HepG2 (cell line): ENCODE data around the gene AKR7A3. TPM values are rescaled to one million over a fixed set of nuclear protein-coding genes. Genes with fewer than 3 reads are reported as not detected.

ENCODE experiments used
- BORCS8-MEF2B ChIP-seq: sonication (generic); formaldehyde crosslinking; IDR thresholded peaks from 2 replicates; pipeline ENCODE4 v1.8.0; 2022; ENCODE audit warnings: mild to moderate bottlenecking, missing genetic modification reagents
- CENPT ChIP-seq: sonication (generic); formaldehyde crosslinking; IDR thresholded peaks from 2 replicates; pipeline ENCODE4 v1.8.0; 2022; ENCODE audit warnings: low read depth, mild to moderate bottlenecking, moderate library complexity, missing genetic modification reagents
- ELF1 ChIP-seq: sonication (generic); formaldehyde crosslinking; IDR thresholded peaks from 2 replicates; pipeline ENCODE4 v1.4.0; 2020; ENCODE audit warnings: missing genetic modification reagents
- ESRRA ChIP-seq: sonication (generic); formaldehyde crosslinking; IDR thresholded peaks from 2 replicates; pipeline ENCODE4 v1.5.1; 2020; ENCODE audit warnings: mild to moderate bottlenecking, low read depth, missing genetic modification reagents
- ETV6 ChIP-seq: sonication (generic); formaldehyde crosslinking; conservative IDR thresholded peaks from 2 replicates; pipeline ENCODE4 v1.4.0; 2020; ENCODE audit warnings: missing genetic modification reagents
- GABPB1 ChIP-seq: IDR thresholded peaks from 2 replicates; pipeline ENCODE4 v1.6.1; 2016; ENCODE audit warnings: mild to moderate bottlenecking, missing genetic modification reagents, moderate library complexity, missing compliant biosample characterization
- HDAC2 ChIP-seq: sonication (generic); formaldehyde crosslinking; IDR thresholded peaks from 2 replicates; pipeline ENCODE4 v1.4.0; 2020; ENCODE audit warnings: missing genetic modification reagents
- KDM3A ChIP-seq: IDR thresholded peaks from 2 replicates; pipeline ENCODE4 v1.6.1; 2018; ENCODE audit warnings: low read depth, missing compliant biosample characterization
- MTA1 ChIP-seq: sonication (generic); formaldehyde crosslinking; IDR thresholded peaks from 2 replicates; pipeline ENCODE4 v1.4.0; 2020; ENCODE audit warnings: missing genetic modification reagents, mild to moderate bottlenecking, borderline replicate concordance
- MZF1 ChIP-seq: sonication (generic); formaldehyde crosslinking; IDR thresholded peaks from 2 replicates; pipeline ENCODE4 v1.8.1; 2023; ENCODE audit warnings: mild to moderate bottlenecking, missing genetic modification reagents, borderline replicate concordance
- POLR2G ChIP-seq: fragments of 200-400 bp; formaldehyde crosslinking; IDR thresholded peaks from 2 replicates; pipeline ENCODE4 v1.6.1; 2018; ENCODE audit warnings: mild to moderate bottlenecking, low read depth, low read length, moderate library complexity
- SMAD3 ChIP-seq: sonication (generic); formaldehyde crosslinking; IDR thresholded peaks from 2 replicates; pipeline ENCODE4 v1.4.0; 2020; ENCODE audit warnings: missing genetic modification reagents
- SMC3 ChIP-seq: IDR thresholded peaks from 2 replicates; pipeline ENCODE4 v1.6.1; 2011; ENCODE audit warnings: low read length, improper control_type of control experiment
- SP2 ChIP-seq: sonication (generic); formaldehyde crosslinking; IDR thresholded peaks from 2 replicates; pipeline ENCODE4 v1.5.1; 2020; ENCODE audit warnings: mild to moderate bottlenecking, missing genetic modification reagents
- SRSF1 ChIP-seq: fragments of 200-400 bp; formaldehyde crosslinking; optimal IDR thresholded peaks from 2 replicates; pipeline ENCODE3; 2017; ENCODE audit warnings: mild to moderate bottlenecking, low read depth, low read length, moderate library complexity
- THAP8 ChIP-seq: sonication (generic); formaldehyde crosslinking; IDR thresholded peaks from 2 replicates; pipeline ENCODE4 v1.5.1; 2020; ENCODE audit warnings: missing genetic modification reagents, mild to moderate bottlenecking, borderline replicate concordance
- XRCC5 ChIP-seq: fragments of 200-400 bp; formaldehyde crosslinking; optimal IDR thresholded peaks from 2 replicates; pipeline ENCODE3; 2017; ENCODE audit warnings: mild to moderate bottlenecking, low read length
- YEATS2 ChIP-seq: sonication (generic); formaldehyde crosslinking; IDR thresholded peaks from 2 replicates; pipeline ENCODE4 v1.4.0; 2020; ENCODE audit warnings: missing genetic modification reagents, borderline replicate concordance
- ZFY ChIP-seq: sonication (generic); formaldehyde crosslinking; IDR thresholded peaks from 2 replicates; pipeline ENCODE4 v1.4.0; 2020; ENCODE audit warnings: missing genetic modification reagents
- ZNF441 ChIP-seq: sonication (generic); formaldehyde crosslinking; IDR thresholded peaks from 2 replicates; pipeline ENCODE4 v1.7.0; 2021; ENCODE audit warnings: missing genetic modification reagents, borderline replicate concordance
- ZNF644 ChIP-seq: IDR thresholded peaks from 2 replicates; pipeline ENCODE4 v1.6.1; 2016; ENCODE audit warnings: low read depth
- ZNF788 ChIP-seq: sonication (generic); formaldehyde crosslinking; IDR thresholded peaks from 2 replicates; pipeline ENCODE4 v1.5.0; 2020; ENCODE audit warnings: mild to moderate bottlenecking, missing genetic modification reagents, borderline replicate concordance
- polyA plus RNA-seq, 8 experiments: library from polyadenylated mRNA; depleted of rRNA in 3 of 8; stranded (reverse) in 7 of 8; unstranded in 1 of 8; fragments of >200 nt; fragmentation: Illumina TruSeq in 4 of 8; extraction: Trizol in 4 of 8; gene quantifications; 2 replicates each; pipeline versions ENCODE4 v1.2.1 to v1.2.3, GENCODE V29; 2011 to 2016; ENCODE audit warnings: low read depth in 4 of 8, missing spikeins in 1 of 8, mixed read lengths in 1 of 8; ENCODE audit not compliant: insufficient read depth in 1 of 8
- total RNA-seq, 5 experiments: library from RNA; depleted of rRNA; stranded (reverse); fragments of >200 nt; fragmentation: Illumina TruSeq; extraction: Trizol; gene quantifications; 2 replicates each; pipeline ENCODE4 v1.2.3, GENCODE V29; 2016; ENCODE audit warnings: low read depth in 1 of 5
- TF ChIP-seq, protein P1 (sequence below): sonication (generic); formaldehyde crosslinking; IDR thresholded peaks from 2 replicates; pipeline ENCODE4 v1.9.0; 2021; ENCODE audit warnings: missing genetic modification reagents, borderline replicate concordance
- TF ChIP-seq, protein P2 (sequence below): sonication (generic); formaldehyde crosslinking; IDR thresholded peaks from 2 replicates; pipeline ENCODE4 v1.5.0; 2020; ENCODE audit warnings: missing genetic modification reagents, mild to moderate bottlenecking, borderline replicate concordance
- TF ChIP-seq, protein P3 (sequence below): IDR thresholded peaks from 2 replicates; pipeline ENCODE4 v1.6.1; 2016; ENCODE audit warnings: mild to moderate bottlenecking, missing biosample characterization, missing genetic modification reagents
- TF ChIP-seq, protein P4 (sequence below): sonication (generic); formaldehyde crosslinking; IDR thresholded peaks from 2 replicates; pipeline ENCODE4 v1.4.0; 2020; ENCODE audit warnings: mild to moderate bottlenecking, missing genetic modification reagents

AKR7A3 gene
- total and polyA plus RNA-seq, 2 of the 13 experiments (the other 11 are each of a cell fraction or from before 2014, with no cell fraction given) = 0.58 to 1.00 TPM

DNA sequence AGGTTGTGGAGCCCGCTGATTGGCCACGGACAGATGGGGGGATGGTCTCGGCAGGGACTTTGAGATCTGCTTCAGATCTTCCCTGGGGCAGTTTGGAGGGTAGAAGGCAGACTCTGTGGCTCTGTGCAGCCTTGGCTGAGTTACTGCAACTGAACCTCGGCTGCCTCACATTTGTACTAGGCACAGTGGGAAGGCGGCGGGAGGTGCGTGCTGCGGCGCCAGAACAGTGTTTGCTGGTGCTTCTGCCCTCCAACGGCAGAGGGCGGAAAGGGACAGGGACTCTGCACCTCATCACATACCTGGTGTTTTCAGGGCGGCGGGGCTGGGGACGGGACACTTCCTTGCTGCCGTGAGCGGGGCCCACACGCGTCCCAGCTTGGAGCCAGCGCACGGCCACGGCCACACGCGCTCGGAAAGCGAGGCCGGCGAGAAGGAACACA lies 49.8 kb upstream of the AKR7A3 start (continued):
- TF ChIP-seq ZNF644 (CRISPR knock-in tag) = 0 out of 2 replicates have a peak, but pooled peaks have one; percentile 1
- 0 out of 2 replicates have a peak, but pooled peaks have one; percentile 39 for TF ChIP-seq SP2 (CRISPR knock-in tag)
- 0 out of 2 replicates have a peak, but pooled peaks have one; percentile 51 for TF ChIP-seq KDM3A (CRISPR knock-in tag)
- TF ChIP-seq SRSF1 = no peak
- TF ChIP-seq CENPT (CRISPR knock-in tag) = no peak
- TF ChIP-seq, protein P1, sequence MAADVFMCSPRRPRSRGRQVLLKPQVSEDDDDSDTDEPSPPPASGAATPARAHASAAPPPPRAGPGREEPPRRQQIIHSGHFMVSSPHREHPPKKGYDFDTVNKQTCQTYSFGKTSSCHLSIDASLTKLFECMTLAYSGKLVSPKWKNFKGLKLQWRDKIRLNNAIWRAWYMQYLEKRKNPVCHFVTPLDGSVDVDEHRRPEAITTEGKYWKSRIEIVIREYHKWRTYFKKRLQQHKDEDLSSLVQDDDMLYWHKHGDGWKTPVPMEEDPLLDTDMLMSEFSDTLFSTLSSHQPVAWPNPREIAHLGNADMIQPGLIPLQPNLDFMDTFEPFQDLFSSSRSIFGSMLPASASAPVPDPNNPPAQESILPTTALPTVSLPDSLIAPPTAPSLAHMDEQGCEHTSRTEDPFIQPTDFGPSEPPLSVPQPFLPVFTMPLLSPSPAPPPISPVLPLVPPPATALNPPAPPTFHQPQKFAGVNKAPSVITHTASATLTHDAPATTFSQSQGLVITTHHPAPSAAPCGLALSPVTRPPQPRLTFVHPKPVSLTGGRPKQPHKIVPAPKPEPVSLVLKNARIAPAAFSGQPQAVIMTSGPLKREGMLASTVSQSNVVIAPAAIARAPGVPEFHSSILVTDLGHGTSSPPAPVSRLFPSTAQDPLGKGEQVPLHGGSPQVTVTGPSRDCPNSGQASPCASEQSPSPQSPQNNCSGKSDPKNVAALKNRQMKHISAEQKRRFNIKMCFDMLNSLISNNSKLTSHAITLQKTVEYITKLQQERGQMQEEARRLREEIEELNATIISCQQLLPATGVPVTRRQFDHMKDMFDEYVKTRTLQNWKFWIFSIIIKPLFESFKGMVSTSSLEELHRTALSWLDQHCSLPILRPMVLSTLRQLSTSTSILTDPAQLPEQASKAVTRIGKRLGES = no peak
- TF ChIP-seq GABPB1 (CRISPR knock-in tag) = peak; percentile 55
- peak; percentile 41; the same call in 1 of the 2 replicates for TF ChIP-seq SMC3
- 0 out of 2 replicates have a peak, but pooled peaks have one; percentile 44 for TF ChIP-seq ZNF441 (CRISPR knock-in tag)
- no peak for TF ChIP-seq ETV6 (CRISPR knock-in tag)
- peak; percentile 58; the same call in 1 of the 2 replicates for TF ChIP-seq ZNF788
- TF ChIP-seq, protein P2, sequence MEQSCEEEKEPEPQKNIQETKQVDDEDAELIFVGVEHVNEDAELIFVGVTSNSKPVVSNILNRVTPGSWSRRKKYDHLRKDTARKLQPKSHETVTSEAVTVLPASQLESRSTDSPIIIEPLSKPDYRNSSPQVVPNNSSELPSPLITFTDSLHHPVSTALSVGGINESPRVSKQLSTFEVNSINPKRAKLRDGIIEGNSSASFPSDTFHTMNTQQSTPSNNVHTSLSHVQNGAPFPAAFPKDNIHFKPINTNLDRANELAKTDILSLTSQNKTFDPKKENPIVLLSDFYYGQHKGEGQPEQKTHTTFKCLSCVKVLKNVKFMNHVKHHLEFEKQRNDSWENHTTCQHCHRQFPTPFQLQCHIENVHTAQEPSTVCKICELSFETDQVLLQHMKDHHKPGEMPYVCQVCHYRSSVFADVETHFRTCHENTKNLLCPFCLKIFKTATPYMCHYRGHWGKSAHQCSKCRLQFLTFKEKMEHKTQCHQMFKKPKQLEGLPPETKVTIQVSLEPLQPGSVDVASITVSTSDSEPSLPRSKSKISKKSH (CRISPR knock-in tag) = no peak
- peak; percentile 87 for TF ChIP-seq BORCS8-MEF2B
- peak; percentile 43 for TF ChIP-seq ZFY (CRISPR knock-in tag)
- TF ChIP-seq YEATS2 (CRISPR knock-in tag) = peak; percentile 22; the same call in 1 of the 2 replicates
- TF ChIP-seq POLR2G = peak; percentile 76
- TF ChIP-seq MZF1 (CRISPR knock-in tag) = no peak
- TF ChIP-seq ESRRA (CRISPR knock-in tag) = no peak
- TF ChIP-seq XRCC5 = peak; percentile 82
- TF ChIP-seq ELF1 (CRISPR knock-in tag) = peak; percentile 33; the same call in 1 of the 2 replicates
- peak; percentile 23; the same call in 1 of the 2 replicates for TF ChIP-seq MTA1 (CRISPR knock-in tag)
- TF ChIP-seq, protein P3, sequence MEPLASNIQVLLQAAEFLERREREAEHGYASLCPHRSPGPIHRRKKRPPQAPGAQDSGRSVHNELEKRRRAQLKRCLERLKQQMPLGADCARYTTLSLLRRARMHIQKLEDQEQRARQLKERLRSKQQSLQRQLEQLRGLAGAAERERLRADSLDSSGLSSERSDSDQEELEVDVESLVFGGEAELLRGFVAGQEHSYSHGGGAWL (CRISPR knock-in tag) = peak; percentile 26; the same call in 1 of the 2 replicates
- no peak for TF ChIP-seq THAP8
- TF ChIP-seq SMAD3 = no peak
- TF ChIP-seq HDAC2 (CRISPR knock-in tag) = peak; percentile 70; the same call in 1 of the 2 replicates
- TF ChIP-seq, protein P4, sequence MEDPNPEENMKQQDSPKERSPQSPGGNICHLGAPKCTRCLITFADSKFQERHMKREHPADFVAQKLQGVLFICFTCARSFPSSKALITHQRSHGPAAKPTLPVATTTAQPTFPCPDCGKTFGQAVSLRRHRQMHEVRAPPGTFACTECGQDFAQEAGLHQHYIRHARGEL (CRISPR knock-in tag) = no peak
